PFSK-1 (cell line): ENCODE measurements around the gene SLC24A3.

Experiments used
- FOXP2 ChIP-seq: optimal IDR thresholded peaks from 2 replicates; pipeline ENCODE3; 2011; ENCODE audit warnings: borderline replicate concordance, control low read depth, inconsistent platforms; ENCODE audit not compliant: insufficient read depth; ENCODE audit errors: extremely low read length, extremely low read depth
- POLR2AphosphoS5 ChIP-seq: IDR thresholded peaks from 2 replicates; pipeline ENCODE4 v1.6.1; 2012; ENCODE audit warnings: low read depth, mild to moderate bottlenecking, control low read depth, low read length, moderate library complexity
- SIN3A ChIP-seq: IDR thresholded peaks from 2 replicates; pipeline ENCODE4 v1.6.1; 2012; ENCODE audit warnings: mild to moderate bottlenecking, low read length, moderate library complexity, borderline replicate concordance; ENCODE audit not compliant: insufficient read depth
- TAF1 ChIP-seq: IDR thresholded peaks from 2 replicates; pipeline ENCODE4 v1.6.1; 2012; ENCODE audit warnings: low read length, control low read depth, borderline replicate concordance; ENCODE audit not compliant: insufficient read depth
- TF ChIP-seq, protein P1 (sequence below), 2 experiments: IDR thresholded peaks; 2 replicates each; pipeline versions ENCODE4 v1.6.1 to v1.8.0; 2011 to 2012; ENCODE audit warnings: low read depth in 2 of 2, low read length in 2 of 2, control low read depth in 1 of 2, inconsistent platforms in 1 of 2, mild to moderate bottlenecking in 1 of 2, moderate library complexity in 1 of 2; ENCODE audit not compliant: insufficient read depth in 1 of 2

SLC24A3 gene

DNA sequence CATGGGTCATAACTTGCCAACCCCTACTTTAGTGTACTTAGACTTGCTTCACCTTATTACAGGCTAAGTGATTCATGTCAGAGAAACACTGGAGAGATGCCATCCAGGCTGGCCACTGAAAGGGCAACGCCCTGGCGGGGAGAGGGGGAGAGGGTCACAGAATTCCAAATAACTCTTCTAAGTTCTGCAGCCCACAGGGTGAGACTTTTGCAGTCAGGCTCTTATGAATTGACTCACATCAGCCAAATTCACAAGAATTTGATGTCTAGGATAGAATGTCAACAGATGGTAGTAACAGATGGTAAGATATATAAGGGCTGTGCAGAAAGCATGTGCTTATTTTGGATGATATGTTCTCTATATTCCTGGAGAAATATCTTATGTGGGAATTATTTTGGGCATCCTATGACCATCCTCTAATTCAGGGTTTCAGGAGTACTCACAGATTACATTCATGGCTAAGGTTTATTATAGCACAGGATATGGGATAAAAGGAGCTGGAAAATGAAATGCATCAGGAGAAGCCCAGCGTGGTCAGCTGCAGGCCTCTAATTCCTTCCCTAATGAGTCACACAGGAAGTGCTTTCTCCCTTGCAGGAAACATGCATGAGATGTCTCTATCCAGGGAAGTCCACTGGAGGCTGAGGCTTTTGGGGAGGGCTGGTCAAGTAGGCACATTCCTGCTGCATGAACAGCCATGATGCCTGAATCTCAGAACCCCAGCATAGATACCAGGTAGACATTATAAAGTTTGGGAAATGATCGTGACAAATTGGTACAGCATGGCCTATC lies 486.9 kb downstream of the SLC24A3 start:
- no peak for TF ChIP-seq TAF1
- TF ChIP-seq FOXP2: no peak
- no peak for TF ChIP-seq SIN3A
- TF ChIP-seq, protein P1, sequence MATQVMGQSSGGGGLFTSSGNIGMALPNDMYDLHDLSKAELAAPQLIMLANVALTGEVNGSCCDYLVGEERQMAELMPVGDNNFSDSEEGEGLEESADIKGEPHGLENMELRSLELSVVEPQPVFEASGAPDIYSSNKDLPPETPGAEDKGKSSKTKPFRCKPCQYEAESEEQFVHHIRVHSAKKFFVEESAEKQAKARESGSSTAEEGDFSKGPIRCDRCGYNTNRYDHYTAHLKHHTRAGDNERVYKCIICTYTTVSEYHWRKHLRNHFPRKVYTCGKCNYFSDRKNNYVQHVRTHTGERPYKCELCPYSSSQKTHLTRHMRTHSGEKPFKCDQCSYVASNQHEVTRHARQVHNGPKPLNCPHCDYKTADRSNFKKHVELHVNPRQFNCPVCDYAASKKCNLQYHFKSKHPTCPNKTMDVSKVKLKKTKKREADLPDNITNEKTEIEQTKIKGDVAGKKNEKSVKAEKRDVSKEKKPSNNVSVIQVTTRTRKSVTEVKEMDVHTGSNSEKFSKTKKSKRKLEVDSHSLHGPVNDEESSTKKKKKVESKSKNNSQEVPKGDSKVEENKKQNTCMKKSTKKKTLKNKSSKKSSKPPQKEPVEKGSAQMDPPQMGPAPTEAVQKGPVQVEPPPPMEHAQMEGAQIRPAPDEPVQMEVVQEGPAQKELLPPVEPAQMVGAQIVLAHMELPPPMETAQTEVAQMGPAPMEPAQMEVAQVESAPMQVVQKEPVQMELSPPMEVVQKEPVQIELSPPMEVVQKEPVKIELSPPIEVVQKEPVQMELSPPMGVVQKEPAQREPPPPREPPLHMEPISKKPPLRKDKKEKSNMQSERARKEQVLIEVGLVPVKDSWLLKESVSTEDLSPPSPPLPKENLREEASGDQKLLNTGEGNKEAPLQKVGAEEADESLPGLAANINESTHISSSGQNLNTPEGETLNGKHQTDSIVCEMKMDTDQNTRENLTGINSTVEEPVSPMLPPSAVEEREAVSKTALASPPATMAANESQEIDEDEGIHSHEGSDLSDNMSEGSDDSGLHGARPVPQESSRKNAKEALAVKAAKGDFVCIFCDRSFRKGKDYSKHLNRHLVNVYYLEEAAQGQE (IDR thresholded peaks at IDR 0.05; ENCODE audit: insufficient read depth in 1 of 2, low read depth in 2 of 2, low read length in 2 of 2): no peak
- no peak for TF ChIP-seq POLR2AphosphoS5

DNA sequence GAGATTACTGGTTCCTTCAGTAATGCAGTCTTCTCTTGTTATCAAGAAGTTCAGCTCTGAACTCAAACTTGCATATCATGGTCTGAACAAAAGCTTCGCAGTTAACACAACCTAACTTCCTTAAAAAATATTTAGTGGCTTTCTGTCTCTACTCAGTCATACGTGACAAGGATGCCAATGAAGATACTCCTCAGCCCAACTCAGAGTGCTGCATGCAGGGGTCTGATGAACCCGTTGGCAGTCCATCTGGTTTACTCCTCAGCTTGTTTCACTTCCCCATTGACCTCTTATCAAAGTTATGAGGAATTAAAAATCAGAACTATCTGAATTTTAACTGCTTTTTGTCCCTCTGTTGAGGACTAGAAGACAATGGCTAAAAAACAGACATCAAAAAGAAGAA lies 489.0 kb downstream of the SLC24A3 start:
- no peak for TF ChIP-seq POLR2AphosphoS5
- TF ChIP-seq, protein P1 (IDR thresholded peaks at IDR 0.05; ENCODE audit: insufficient read depth in 1 of 2, low read depth in 2 of 2, low read length in 2 of 2): no peak
- no peak for TF ChIP-seq FOXP2
- TF ChIP-seq TAF1: no peak
- no peak for TF ChIP-seq SIN3A

DNA sequence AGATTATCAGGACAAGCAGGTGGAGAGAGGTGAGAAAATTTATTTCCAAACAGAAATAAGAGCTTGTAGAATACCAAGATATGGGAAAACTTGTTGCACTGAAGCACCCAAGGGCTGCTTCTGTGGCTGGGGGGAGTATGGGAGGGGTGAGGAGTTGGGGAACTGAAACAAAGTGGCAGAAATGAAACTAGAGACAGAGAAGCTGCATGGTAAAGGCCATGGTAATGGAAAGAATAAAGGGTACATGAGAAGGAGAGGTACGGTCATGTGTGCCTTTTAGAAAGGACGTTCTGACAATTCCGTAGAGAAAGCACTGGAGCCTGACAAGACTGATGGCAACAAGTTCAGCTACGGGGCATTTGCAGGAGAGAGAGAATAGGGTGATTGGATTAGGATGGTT lies 494.0 kb downstream of the SLC24A3 start:
- TF ChIP-seq SIN3A: no peak
- no peak for TF ChIP-seq TAF1
- TF ChIP-seq FOXP2: no peak
- TF ChIP-seq, protein P1 (IDR thresholded peaks at IDR 0.05; ENCODE audit: insufficient read depth in 1 of 2, low read depth in 2 of 2, low read length in 2 of 2): no peak
- no peak for TF ChIP-seq POLR2AphosphoS5

DNA sequence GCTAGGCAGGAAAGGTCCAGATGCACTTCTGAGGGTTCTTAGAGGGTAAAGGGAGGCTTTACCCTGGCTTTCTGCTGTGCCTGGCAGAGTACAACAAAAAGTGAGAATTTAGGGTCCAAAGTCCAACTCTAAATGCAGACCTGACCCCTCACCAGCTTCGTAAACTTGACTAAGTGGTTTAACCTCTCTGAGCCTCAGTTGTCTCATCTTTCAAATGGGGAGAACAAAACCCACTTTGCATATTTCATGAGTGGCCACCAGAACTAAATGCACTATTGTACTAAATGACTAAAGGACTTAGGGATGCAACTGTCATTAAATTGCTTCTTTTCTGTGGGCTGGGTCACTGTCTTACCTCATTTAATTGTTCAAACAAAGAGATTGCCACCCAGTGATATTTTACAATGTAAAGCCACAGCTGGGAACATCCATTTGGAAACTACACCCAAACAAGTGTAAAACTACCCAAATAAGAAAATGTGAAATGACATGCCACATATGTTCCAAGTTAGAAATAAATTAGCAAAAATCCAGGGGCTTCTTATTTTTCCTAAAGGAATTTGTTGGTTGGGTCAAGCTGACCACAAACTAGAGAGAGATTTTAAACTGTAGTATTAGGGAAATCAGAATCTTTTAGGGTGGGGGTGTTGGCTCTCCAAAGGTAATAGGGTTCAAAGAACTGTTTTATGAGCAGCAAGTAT lies 497.3 kb downstream of the SLC24A3 start:
- TF ChIP-seq FOXP2 (no peak), POLR2AphosphoS5 (no peak), TAF1 (no peak), SIN3A (no peak)
- TF ChIP-seq, protein P1 (IDR thresholded peaks at IDR 0.05; ENCODE audit: insufficient read depth in 1 of 2, low read depth in 2 of 2, low read length in 2 of 2): no peak
